Thyroid gland (tissue), 4 donors: Measurements from ENCODE around the gene ABHD8.

ENCODE experiments used
- POLR2A ChIP-seq, 2 donors: fragments of 450-650 bp; IDR thresholded peaks; one replicate each; pipeline ENCODE4 v1.6.1; 2017; ENCODE audit warnings: antibody characterized with exemption in 2 of 2, mild to moderate bottlenecking in 2 of 2, moderate library complexity in 1 of 2
- TF ChIP-seq, protein P1 (sequence below), 6 experiments: fragments of 200-600 bp in 3 of 6; fragments of 450-650 bp in 3 of 6; sonication (generic) in 3 of 6; IDR thresholded peaks; one replicate each; pipeline ENCODE4 v1.5.1; 2016 to 2019; ENCODE audit warnings: antibody characterized with exemption in 6 of 6, mild to moderate bottlenecking in 2 of 6, inconsistent platforms in 1 of 6, moderate library complexity in 1 of 6

DNA sequence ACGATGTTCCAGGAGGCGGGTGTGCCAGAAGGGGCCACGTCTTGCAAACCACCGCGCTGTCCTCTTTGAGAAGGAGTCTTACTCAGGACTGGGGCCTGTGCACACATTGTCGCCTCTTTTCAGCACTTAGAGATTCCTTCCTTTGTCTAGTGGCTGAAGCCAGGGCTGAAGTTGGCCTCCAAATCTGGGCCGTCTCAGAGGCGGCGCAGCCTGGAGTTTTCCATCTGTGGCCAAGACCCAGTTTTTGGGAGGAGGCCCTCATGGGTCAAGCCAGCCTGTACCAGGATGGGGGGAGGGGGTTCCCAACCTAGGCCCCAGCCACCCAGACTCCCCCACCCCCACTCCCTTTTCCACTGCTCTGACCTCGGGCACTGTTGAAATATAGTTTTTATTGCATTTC, 19.6 kb upstream of the ABHD8 start:
- TF ChIP-seq, protein P1, sequence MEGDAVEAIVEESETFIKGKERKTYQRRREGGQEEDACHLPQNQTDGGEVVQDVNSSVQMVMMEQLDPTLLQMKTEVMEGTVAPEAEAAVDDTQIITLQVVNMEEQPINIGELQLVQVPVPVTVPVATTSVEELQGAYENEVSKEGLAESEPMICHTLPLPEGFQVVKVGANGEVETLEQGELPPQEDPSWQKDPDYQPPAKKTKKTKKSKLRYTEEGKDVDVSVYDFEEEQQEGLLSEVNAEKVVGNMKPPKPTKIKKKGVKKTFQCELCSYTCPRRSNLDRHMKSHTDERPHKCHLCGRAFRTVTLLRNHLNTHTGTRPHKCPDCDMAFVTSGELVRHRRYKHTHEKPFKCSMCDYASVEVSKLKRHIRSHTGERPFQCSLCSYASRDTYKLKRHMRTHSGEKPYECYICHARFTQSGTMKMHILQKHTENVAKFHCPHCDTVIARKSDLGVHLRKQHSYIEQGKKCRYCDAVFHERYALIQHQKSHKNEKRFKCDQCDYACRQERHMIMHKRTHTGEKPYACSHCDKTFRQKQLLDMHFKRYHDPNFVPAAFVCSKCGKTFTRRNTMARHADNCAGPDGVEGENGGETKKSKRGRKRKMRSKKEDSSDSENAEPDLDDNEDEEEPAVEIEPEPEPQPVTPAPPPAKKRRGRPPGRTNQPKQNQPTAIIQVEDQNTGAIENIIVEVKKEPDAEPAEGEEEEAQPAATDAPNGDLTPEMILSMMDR (IDR thresholded peaks at IDR 0.05) = no peak
- TF ChIP-seq POLR2A (IDR thresholded peaks at IDR 0.05) = no peak
